Testis (tissue), 2 donors: ENCODE measurements around the gene GREB1.

Source experiments
- POLR2A ChIP-seq: fragments of 450-650 bp; IDR thresholded peaks from one replicate; pipeline ENCODE4 v1.6.1; 2017; ENCODE audit warnings: antibody characterized with exemption, mild to moderate bottlenecking, moderate library complexity
- TF ChIP-seq, protein P1 (sequence below), 3 experiments: fragments of 450-650 bp in 2 of 3; fragments of 200-600 bp in 1 of 3; sonication (generic) in 1 of 3; IDR thresholded peaks; one replicate each; pipeline ENCODE4 v1.5.1; 2016 to 2019; ENCODE audit warnings: antibody characterized with exemption in 3 of 3, mild to moderate bottlenecking in 2 of 3, moderate library complexity in 1 of 3

DNA sequence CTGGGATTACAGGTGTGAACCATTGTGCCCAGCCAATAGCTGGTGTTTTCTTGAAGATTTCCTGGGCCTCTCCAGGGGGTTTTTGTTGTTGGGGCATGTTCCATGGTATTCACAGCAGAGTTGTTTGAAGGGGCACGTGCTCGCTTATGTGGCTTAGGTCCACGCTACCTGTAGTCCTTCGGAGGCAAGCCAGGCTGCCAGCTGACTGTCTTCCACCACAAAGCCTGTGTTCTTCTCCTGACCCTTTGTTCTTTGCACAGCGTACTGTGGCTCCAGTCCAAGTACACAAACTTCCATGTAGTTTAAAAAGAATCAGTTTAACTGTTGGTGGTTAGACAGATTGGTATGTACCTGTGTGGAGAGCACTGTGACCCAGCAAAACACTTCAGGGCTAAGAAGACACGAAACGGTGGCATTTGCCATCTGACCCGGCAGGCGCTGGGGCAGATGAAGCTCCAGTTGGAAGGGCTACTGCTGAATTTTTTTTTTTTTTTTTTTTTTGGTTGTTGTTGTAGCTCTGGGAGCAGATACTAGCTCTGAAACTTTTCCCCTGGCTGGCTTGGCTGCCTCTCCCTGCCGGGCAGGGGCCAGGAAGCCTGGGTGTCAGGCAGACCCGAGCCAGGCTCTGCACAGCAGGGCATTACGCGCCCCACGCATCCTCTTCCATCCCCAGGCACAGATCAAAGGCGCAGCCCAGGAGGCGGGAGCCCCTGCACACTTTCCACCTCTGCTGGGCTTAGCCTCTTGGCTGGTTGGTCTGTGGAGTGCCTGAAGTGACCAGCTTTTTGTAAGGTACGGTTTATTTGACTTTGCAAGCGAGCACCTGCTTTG, 5.7 kb downstream of the GREB1 start:
- no peak for TF ChIP-seq POLR2A
- TF ChIP-seq, protein P1, sequence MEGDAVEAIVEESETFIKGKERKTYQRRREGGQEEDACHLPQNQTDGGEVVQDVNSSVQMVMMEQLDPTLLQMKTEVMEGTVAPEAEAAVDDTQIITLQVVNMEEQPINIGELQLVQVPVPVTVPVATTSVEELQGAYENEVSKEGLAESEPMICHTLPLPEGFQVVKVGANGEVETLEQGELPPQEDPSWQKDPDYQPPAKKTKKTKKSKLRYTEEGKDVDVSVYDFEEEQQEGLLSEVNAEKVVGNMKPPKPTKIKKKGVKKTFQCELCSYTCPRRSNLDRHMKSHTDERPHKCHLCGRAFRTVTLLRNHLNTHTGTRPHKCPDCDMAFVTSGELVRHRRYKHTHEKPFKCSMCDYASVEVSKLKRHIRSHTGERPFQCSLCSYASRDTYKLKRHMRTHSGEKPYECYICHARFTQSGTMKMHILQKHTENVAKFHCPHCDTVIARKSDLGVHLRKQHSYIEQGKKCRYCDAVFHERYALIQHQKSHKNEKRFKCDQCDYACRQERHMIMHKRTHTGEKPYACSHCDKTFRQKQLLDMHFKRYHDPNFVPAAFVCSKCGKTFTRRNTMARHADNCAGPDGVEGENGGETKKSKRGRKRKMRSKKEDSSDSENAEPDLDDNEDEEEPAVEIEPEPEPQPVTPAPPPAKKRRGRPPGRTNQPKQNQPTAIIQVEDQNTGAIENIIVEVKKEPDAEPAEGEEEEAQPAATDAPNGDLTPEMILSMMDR (IDR thresholded peaks at IDR 0.05) = no peak
